ENCODE data around the gene ARHGAP10. TPM values are rescaled to one million over a fixed set of nuclear protein-coding genes. Genes with fewer than 3 reads are reported as not detected.

The ARHGAP10 gene
- total RNA-seq, 1 donor from 2014 or later = 111 TPM

GRCh38 chr4:147975933-147976928 is 244.3 kb downstream of the ARHGAP10 start:
- H3K36me3 Mint-ChIP-seq (ENCODE audit: low read depth) = peaks cover 26% of the 10 kb centered on the region
- H3K27me3 Mint-ChIP-seq (ENCODE audit: low read depth) = no peaks in the 10 kb centered on the region
- peak overlapping the region; percentile 90 for H3K27ac Mint-ChIP-seq (ENCODE audit: unreplicated experiment)
- H3K4me3 Mint-ChIP-seq (ENCODE audit: unreplicated experiment) = no peak overlapping the region
- peaks cover 77% of the 10 kb centered on the region for H3K4me1 Mint-ChIP-seq (ENCODE audit: low read depth)
- no peak for TF ChIP-seq CTCF (IDR thresholded peaks at IDR 0.05)
- peaks cover 11% of the 10 kb centered on the region for H3K9me3 Mint-ChIP-seq (ENCODE audit: low read depth)
- DNase-seq (ENCODE audit: low spot score) = no peak

- Mint-ChIP-seq H3K27me3 (ENCODE audit: low read depth) (no peaks in the 10 kb centered on the region), H3K36me3 (ENCODE audit: low read depth) (peaks cover 15% of the 10 kb centered on the region), H3K9me3 (ENCODE audit: low read depth) (peaks cover 5% of the 10 kb centered on the region), H3K4me3 (ENCODE audit: unreplicated experiment) (no peak overlapping the region), H3K4me1 (ENCODE audit: low read depth) (peaks cover 89% of the 10 kb centered on the region), H3K27ac (ENCODE audit: unreplicated experiment) (peak overlapping the region; percentile 79)
- no peak for DNase-seq (ENCODE audit: low spot score)
- TF ChIP-seq CTCF (IDR thresholded peaks at IDR 0.05) = no peak
Measured at GRCh38 chr4:147980586-147980985, 248.7 kb downstream of the ARHGAP10 start.

- peaks cover 5% of the 10 kb centered on the region for H3K9me3 Mint-ChIP-seq (ENCODE audit: low read depth)
- peaks cover 15% of the 10 kb centered on the region for H3K36me3 Mint-ChIP-seq (ENCODE audit: low read depth)
- peak overlapping the region; percentile 79 for H3K27ac Mint-ChIP-seq (ENCODE audit: unreplicated experiment)
Measured at GRCh38 chr4:147981305-147981704, 249.4 kb downstream of the ARHGAP10 start.

GRCh38 chr4:147984065-147984777 is 252.3 kb downstream of the ARHGAP10 start:
- Mint-ChIP-seq H3K4me1 (ENCODE audit: low read depth) (peaks cover 66% of the 10 kb centered on the region), H3K4me3 (ENCODE audit: unreplicated experiment) (peak overlapping the region; percentile 14), H3K27ac (ENCODE audit: unreplicated experiment) (peak overlapping the region; percentile 79), H3K9me3 (ENCODE audit: low read depth) (no peaks in the 10 kb centered on the region), H3K36me3 (ENCODE audit: low read depth) (peaks cover 8% of the 10 kb centered on the region), H3K27me3 (ENCODE audit: low read depth) (no peaks in the 10 kb centered on the region)
- peak; percentile 81 for TF ChIP-seq CTCF (IDR thresholded peaks at IDR 0.05)
- DNase-seq (ENCODE audit: low spot score) = no peak

More at GRCh38 chr4:147981305-147981704, 249.4 kb downstream of the ARHGAP10 start:
- DNase-seq (ENCODE audit: low spot score) = no peak
- Mint-ChIP-seq H3K27me3 (ENCODE audit: low read depth) (no peaks in the 10 kb centered on the region), H3K4me1 (ENCODE audit: low read depth) (peaks cover 82% of the 10 kb centered on the region), H3K4me3 (ENCODE audit: unreplicated experiment) (no peak overlapping the region)
- TF ChIP-seq CTCF (IDR thresholded peaks at IDR 0.05) = no peak

- Mint-ChIP-seq H3K27ac (ENCODE audit: unreplicated experiment) (peak overlapping the region; percentile 22), H3K27me3 (ENCODE audit: low read depth) (no peaks in the 10 kb centered on the region), H3K4me3 (ENCODE audit: unreplicated experiment) (no peak overlapping the region), H3K9me3 (ENCODE audit: low read depth) (no peaks in the 10 kb centered on the region), H3K36me3 (ENCODE audit: low read depth) (peaks cover 8% of the 10 kb centered on the region), H3K4me1 (ENCODE audit: low read depth) (peaks cover 60% of the 10 kb centered on the region)
- DNase-seq (ENCODE audit: low spot score) = no peak
- TF ChIP-seq CTCF (IDR thresholded peaks at IDR 0.05) = no peak
Measured at GRCh38 chr4:147984778-147985138, 252.9 kb downstream of the ARHGAP10 start.

Measured in chondrocyte (in vitro differentiated cells).